Raji (cell line): Measurements from ENCODE around the gene SDC1.

Experiments
- POLR2A ChIP-seq: IDR thresholded peaks from 2 replicates; pipeline ENCODE4 v1.6.1; 2011; ENCODE audit warnings: low read depth, low read length, control low read depth; ENCODE audit not compliant: insufficient read depth

SDC1 gene

DNA sequence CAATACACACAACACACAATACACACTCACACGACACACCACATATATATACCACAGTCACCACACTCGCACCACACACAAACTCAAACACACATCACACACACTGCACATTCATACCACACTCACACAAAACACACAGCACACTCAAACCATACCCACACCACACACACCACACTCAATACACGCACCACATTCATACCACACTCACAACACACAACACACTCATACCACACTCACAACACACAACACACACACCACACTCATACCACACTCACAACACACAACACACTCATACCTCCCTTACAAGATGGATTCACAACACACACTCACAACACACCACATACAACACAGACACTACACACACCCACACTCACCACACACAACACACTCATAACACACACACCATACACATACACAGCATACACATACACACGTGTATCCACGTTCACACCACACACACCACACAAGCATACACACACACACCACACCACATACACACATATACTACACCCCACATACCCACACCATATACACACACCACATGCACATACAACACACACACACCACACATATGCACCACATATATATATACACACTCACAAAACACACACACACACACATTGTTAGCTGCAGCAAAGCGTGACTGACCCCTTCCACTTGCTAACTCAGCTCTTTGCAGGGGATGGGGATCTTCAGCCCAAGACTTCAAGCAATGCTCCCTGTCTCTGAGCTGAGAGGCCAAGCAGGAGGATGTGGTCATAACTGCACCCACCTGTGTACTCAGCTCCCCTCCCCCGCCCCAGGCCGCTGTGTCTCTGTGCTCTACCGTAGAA lies 59.0 kb downstream of the SDC1 start:
- no peak for TF ChIP-seq POLR2A

DNA sequence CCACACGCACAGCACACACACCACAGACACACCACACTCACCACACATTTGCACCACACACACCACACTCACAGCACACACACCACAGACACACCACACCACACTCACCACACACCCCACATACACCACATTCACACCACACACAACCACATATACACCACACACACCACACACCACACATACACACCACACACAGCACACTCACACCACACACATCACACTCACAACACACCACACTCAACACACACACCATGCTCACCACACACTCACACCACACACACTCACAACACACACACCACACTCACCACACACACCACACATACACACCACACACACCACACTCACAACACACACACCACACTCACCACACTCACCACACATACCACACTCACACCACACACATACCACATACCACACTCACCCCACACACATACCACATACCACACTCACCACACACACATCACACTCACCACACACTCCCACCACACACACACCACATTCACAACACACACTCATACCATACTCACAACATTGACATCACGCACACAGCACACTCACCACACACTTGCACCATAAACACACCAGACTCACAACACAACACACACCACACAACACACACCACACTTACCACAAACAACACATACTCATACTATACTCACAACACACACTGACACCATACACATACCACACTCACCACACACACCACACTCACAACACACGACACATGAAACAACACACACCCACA lies 60.0 kb downstream of the SDC1 start:
- TF ChIP-seq POLR2A = no peak

DNA sequence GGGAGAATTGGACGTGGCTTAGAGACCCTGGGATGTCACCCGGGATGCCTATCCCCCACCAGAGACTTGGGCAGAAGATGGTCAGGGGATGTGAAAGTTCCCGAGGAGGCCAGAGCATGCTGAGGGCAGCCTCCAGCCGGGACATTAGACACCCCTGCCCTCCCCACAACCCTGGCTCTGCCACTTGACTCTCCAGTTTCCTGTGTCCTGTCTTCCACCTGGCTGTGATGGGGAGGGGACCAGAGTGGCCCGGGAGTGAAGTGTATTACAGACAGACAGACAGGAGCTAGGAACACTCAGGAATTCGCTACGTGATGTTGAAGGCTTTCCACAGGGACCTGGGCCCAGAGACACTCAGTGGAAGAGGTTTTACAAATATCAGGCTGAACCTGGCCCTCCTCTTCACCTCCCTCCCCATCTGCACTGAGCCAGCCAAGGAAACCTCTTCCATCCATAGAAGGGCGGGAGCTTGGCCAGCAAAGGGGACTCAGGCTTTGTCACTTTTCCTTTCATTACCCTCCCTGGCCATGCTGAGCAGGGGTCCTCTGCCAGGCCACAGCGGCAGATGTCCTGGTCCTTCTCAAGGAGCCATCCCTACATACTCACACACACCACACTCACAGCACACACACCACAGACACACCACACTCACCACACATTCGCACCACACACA lies 60.7 kb downstream of the SDC1 start:
- TF ChIP-seq POLR2A = no peak

DNA sequence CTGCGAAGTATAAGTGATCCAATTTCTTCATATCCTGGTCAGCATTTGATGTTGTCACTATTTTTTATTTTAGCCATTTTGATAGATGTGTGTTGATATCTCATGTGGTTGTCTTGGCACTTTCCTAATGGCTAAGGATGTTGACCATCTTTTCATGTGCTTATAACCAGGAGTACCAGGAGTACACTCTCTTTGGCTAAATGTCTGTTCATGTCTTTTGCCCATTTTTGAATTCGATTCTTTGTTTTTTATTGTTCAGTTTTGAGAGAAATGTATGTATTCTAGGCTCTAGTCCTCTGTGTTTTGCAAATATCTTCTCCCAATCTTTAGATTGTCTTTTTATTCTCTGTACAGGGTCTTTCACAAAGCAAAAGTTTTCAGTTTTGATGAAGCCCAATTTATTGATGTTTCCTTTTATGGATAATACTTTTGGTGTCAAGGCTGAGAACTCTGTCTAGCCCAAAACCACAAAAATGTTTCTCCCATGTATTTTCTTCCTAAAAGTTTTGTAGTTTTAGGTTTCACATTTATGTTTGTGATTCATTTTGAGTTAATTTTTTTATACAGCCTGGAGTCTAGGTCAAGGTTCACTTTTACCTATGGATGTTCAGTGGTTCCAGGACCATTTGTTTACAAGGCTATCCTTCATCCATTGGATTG lies 65.4 kb downstream of the SDC1 start:
- TF ChIP-seq POLR2A = no peak

DNA sequence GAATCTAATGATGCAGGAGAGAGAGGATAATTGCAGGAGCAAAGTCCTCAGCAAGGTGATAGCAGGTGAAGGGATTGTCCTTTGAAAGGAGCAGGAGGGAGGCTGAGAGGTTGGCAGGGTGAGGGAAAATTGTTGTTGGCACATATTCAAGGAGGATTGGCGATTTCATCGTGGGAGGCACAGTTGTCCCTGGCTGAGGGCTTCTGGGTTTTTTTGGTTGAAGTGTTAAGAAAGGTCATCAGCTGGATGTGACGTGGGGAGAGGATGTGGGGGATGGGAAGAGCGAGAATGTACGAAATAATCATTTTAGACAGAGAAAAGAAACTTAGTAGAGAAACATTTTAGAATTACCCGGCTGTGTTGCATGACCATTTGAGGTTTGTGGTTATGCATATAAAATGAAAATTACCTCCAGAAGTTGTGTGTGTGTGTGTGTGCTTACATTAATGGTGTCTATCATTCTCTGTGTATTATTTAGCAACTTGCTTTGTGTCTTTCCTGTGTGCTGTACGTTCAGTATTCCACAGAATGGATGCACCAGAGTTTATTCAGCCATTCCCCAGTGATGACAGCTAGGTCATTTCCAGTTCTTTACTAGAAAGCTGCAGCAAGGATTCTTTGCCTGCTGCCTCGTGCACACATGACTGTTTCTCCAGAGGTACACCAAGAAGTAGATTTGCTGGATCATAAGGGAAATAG lies 67.6 kb downstream of the SDC1 start:
- no peak for TF ChIP-seq POLR2A

DNA sequence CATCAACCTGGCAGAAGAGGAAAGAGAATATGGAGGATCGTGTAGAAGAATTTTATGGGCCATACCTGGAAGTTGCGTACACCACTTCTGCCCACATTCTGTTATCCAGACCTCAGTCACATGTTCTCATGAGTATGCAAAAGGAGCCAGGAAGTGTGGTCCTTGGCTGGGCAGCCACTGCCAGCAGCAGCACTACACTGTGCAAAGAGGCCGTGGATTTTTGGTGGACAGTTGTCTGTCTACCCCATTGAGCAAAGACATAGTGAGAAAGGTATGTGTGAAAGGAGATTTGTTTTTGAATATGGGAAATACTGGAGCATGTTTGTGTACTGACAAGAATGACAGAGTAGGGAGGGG lies 68.1 kb downstream of the SDC1 start:
- TF ChIP-seq POLR2A = no peak

DNA sequence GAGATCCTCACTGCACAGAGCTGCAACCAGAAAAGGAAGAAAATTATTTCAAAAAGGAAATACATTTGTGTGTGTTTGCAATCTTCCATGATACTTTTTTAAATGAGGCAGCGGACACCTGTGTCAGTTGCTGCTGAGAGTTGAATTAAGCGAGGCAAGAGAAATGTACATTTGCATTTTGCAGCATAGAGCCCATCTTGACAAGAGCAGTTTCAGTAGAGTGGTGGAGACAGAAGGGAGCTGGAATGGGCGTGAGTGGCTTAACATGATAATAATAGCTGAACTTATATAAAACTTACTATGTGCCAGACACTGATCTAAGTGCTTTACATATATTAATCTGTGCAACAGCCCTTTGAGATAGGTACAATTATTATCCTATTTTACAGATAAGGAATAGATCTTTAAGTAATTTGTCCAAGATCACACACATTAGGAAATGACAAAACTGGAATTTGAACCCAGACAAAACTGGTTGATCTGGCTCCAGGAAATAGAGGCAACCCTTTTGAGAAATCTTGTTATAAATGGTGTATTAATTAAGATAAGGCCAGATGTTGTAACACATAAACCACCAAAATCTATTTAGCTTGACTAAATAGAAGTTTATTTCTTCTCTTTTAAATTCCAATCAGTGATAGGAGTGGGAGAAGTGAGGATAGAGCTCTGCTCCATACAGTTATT lies 68.7 kb downstream of the SDC1 start:
- no peak for TF ChIP-seq POLR2A

DNA sequence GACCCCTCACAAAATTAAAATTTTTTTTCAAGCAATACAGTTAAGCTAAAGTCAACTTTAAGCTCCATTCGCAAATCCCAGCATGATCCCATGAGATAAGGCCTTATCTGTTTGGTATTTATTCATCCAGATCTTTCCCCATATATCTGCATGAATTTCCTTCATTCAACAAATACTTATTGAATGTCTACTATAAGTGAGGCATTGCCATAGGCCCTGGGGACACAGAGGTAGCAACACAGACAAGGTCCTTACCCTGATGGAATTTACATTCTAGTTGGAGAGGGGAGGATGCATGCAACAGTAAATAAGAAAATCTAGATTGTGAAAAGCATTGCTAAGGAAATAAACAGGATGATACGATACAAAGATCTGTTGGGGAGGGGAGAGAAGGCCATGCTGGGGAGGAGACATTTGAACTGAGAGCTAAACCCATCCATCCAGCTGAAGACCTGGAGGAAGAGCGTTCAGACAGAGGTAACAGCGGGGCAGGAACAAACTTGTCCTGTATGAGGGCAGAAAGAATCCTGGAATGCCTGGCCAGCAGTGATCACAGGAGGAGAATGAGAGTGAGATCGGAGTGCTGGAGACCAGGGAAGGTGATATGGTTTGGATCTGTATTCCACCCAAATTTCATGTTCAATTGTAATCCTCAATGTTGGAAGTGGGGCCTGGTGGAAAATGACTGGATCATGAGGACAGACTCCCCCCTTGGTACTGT lies 71.6 kb downstream of the SDC1 start:
- TF ChIP-seq POLR2A = no peak

DNA sequence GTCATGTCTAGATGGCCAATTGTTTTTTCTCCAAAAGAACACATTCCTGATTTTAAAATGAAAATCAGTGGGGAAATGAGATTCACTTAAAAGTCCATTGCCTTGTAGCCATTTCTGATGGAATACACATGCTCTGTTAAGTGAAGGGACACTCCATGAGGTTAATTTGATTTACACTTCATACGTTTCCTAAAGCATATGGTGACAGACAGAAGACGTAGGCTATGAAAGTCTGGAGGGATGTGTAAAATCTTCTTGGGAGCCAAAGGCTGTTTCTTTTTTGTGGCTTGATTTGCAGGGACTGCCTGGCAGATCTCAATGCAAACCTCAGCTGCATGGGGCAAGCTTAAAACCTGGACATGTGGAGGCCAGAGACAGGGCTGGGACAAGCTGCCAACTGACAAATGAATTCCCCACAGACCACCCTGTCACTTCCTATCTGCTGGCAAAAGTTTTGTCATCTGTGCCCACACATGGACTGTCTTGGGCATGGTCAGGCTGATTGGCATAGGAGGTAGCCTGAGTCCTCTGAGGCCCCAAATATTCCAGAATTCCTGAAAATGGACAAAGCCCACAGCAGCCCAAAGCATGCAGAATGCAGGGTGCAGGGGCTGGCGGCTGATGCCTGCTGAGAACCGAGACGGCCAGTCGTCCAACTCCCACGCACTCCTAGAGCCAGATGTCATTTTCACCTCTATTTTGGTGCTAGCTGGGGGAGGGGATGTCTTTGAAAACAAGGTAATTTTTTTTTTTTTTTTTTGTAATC lies 73.9 kb downstream of the SDC1 start:
- no peak for TF ChIP-seq POLR2A
